ENCODE measurements around the gene EIF2B5.
"Not testable (repeated sequence)": the region's sequence is repeated elsewhere in the genome, so short reads cannot be mapped to it uniquely, and the experiment has no call there.

Gene EIF2B5

GRCh38 chr3:184110316-184110725 is 24.8 kb upstream of the EIF2B5 start:
- Histone ChIP-seq H3K4me2 (ENCODE audit: insufficient read depth, low read length) (no peak overlapping the region), H3K27ac (ENCODE audit: low read length) (no peak overlapping the region), H3K9ac (ENCODE audit: low read depth, low read length) (no peak overlapping the region), H3K36me3 (ENCODE audit: insufficient read depth, low read length) (no peaks in the 10 kb centered on the region), H3K79me2 (ENCODE audit: insufficient read depth, low read length) (no peaks in the 10 kb centered on the region), H4K20me1 (ENCODE audit: insufficient read depth, low read length) (no peaks in the 10 kb centered on the region), H2AFZ (ENCODE audit: low read depth, low read length) (no peak overlapping the region), H3K9me3 (ENCODE audit: insufficient read depth, low read length, severe bottlenecking) (no peaks in the 10 kb centered on the region), H3K4me1 (ENCODE audit: insufficient read depth, low read length) (no peaks in the 10 kb centered on the region), H3K27me3 (ENCODE audit: insufficient read depth, low read length, poor library complexity) (peaks cover 7% of the 10 kb centered on the region), H3K4me3 (ENCODE audit: low read depth in 1 of 2, low read length in 2 of 2) (no peak overlapping the region)
- TF ChIP-seq EZH2 (IDR thresholded peaks at IDR 0.05; ENCODE audit: borderline replicate concordance, low read depth, low read length, severe bottlenecking) (no peak), CTCF (IDR thresholded peaks at IDR 0.05; ENCODE audit: borderline replicate concordance, extremely low read depth, low read length, poor library complexity, severe bottlenecking) (no peak)
- ATAC-seq (ENCODE audit: insufficient read depth, low read depth): no peak
- DNase-seq: no peak

DNA sequence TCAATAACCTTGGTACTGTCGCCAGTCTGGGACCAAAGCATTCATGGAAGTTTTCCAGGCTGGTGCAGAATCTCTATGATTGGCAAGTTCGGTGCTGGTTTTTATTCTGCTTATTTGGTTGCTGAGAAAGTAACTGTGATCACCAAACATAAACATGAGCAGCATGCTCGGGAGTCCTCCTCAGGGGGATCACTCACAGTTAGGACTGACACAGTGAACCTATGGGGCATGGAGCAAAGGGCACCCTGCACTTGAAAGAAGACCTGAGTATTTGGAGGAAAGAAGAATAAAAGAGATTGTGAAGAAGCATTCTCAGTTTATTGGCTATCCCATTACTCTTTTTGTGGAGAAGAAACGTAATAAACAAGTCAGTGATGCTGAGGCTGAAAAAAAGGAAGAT is 19.1 kb upstream of the EIF2B5 start:
- H3K9ac ChIP-seq (ENCODE audit: low read depth, low read length): no peak overlapping the region
- no peak overlapping the region for H2AFZ ChIP-seq (ENCODE audit: low read depth, low read length)
- no peak overlapping the region for H3K4me3 ChIP-seq (ENCODE audit: low read depth in 1 of 2, low read length in 2 of 2)
- H3K4me2 ChIP-seq (ENCODE audit: insufficient read depth, low read length): no peak overlapping the region
- no peaks in the 10 kb centered on the region for H4K20me1 ChIP-seq (ENCODE audit: insufficient read depth, low read length)
- H3K36me3 ChIP-seq (ENCODE audit: insufficient read depth, low read length): no peaks in the 10 kb centered on the region
- H3K27me3 ChIP-seq (ENCODE audit: insufficient read depth, low read length, poor library complexity): peaks cover 6% of the 10 kb centered on the region
- no peaks in the 10 kb centered on the region for H3K9me3 ChIP-seq (ENCODE audit: insufficient read depth, low read length, severe bottlenecking)
- DNase-seq (no peak), ATAC-seq (ENCODE audit: insufficient read depth, low read depth) (no peak)
- H3K4me1 ChIP-seq (ENCODE audit: insufficient read depth, low read length): no peaks in the 10 kb centered on the region
- H3K79me2 ChIP-seq (ENCODE audit: insufficient read depth, low read length): no peaks in the 10 kb centered on the region
- TF ChIP-seq CTCF (IDR thresholded peaks at IDR 0.05; ENCODE audit: borderline replicate concordance, extremely low read depth, low read length, poor library complexity, severe bottlenecking) (no peak), EZH2 (IDR thresholded peaks at IDR 0.05; ENCODE audit: borderline replicate concordance, low read depth, low read length, severe bottlenecking) (no peak)
- H3K27ac ChIP-seq (ENCODE audit: low read length): no peak overlapping the region

- no peak for DNase-seq
- no peak overlapping the region for H3K4me3 ChIP-seq (ENCODE audit: low read depth in 1 of 2, low read length in 2 of 2)
Observed at GRCh38 chr3:184117636-184118035, 17.5 kb upstream of the EIF2B5 start.

DNA sequence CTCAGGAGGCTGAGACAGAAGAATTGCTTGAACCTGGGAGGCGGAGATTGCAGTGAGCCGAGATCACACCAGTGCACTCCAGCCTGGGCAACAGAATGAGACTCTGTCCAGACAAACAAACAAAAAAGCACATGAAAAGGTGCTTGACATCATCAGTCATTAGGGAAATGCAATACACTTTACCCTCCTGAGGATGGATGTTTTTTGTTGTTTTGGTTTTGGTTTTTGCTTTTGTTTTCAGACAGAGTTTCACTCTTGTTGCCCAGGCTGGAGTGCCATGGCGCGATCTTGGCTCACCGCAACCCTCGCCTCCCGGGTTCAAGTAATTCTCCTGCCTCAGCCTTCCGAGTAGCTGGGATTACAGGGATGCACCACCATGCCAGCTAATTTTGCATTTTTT is 14.1 kb upstream of the EIF2B5 start:
- not testable (repeated sequence) for H4K20me1 ChIP-seq (ENCODE audit: insufficient read depth, low read length); H2AFZ ChIP-seq (ENCODE audit: low read depth, low read length); ATAC-seq (ENCODE audit: insufficient read depth, low read depth)

More at GRCh38 chr3:184117636-184118035, 17.5 kb upstream of the EIF2B5 start:
- no peaks in the 10 kb centered on the region for H3K36me3 ChIP-seq (ENCODE audit: insufficient read depth, low read length)
- H3K9me3 ChIP-seq (ENCODE audit: insufficient read depth, low read length, severe bottlenecking): no peaks in the 10 kb centered on the region
- no peak overlapping the region for H3K9ac ChIP-seq (ENCODE audit: low read depth, low read length)
- no peak overlapping the region for H3K4me2 ChIP-seq (ENCODE audit: insufficient read depth, low read length)
- H4K20me1 ChIP-seq (ENCODE audit: insufficient read depth, low read length): no peaks in the 10 kb centered on the region
- ATAC-seq (ENCODE audit: insufficient read depth, low read depth): no peak
- no peaks in the 10 kb centered on the region for H3K79me2 ChIP-seq (ENCODE audit: insufficient read depth, low read length)
- TF ChIP-seq EZH2 (IDR thresholded peaks at IDR 0.05; ENCODE audit: borderline replicate concordance, low read depth, low read length, severe bottlenecking) (no peak), CTCF (IDR thresholded peaks at IDR 0.05; ENCODE audit: borderline replicate concordance, extremely low read depth, low read length, poor library complexity, severe bottlenecking) (peak; percentile 12)
- no peaks in the 10 kb centered on the region for H3K4me1 ChIP-seq (ENCODE audit: insufficient read depth, low read length)
- peaks cover 4% of the 10 kb centered on the region for H3K27me3 ChIP-seq (ENCODE audit: insufficient read depth, low read length, poor library complexity)
- H2AFZ ChIP-seq (ENCODE audit: low read depth, low read length): no peak overlapping the region
- no peak overlapping the region for H3K27ac ChIP-seq (ENCODE audit: low read length)

More for the DNA sequence above, 14.1 kb upstream of the EIF2B5 start:
- not testable (repeated sequence) for DNase-seq; H3K36me3 ChIP-seq (ENCODE audit: insufficient read depth, low read length); H3K4me1 ChIP-seq (ENCODE audit: insufficient read depth, low read length); H3K4me3 ChIP-seq (ENCODE audit: low read depth in 1 of 2, low read length in 2 of 2); H3K4me2 ChIP-seq (ENCODE audit: insufficient read depth, low read length); H3K27ac ChIP-seq (ENCODE audit: low read length); H3K9me3 ChIP-seq (ENCODE audit: insufficient read depth, low read length, severe bottlenecking); H3K79me2 ChIP-seq (ENCODE audit: insufficient read depth, low read length); H3K9ac ChIP-seq (ENCODE audit: low read depth, low read length); H3K27me3 ChIP-seq (ENCODE audit: insufficient read depth, low read length, poor library complexity)

All from DND-41 (cell line).